GM18520 (cell line): ENCODE results near the gene TARS3.

ENCODE experiments used
- ATAC-seq: cut with Tn5 transposase; IDR thresholded peaks from one replicate; pipeline ENCODE4 v1.9.1; 2021; ENCODE audit not compliant: unreplicated experiment

TARS3 gene

DNA sequence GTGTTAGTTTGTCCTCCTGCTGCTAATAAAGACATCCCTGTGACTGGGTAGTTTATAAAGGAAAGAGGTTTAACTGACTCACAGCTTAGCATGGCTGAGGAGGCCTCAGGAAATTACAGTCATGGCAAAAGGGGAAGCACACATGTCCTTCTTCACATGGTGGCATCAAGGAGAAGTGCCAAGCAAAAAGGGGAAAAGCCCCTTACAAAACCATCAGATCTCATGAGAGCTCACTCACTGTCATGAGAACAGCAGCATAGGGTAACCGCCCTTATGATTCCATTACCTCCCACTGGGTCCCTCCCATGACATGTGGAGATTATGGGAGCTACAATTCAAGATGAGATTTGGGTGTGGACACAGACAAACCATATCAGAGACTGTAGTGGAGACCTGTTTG lies 99.1 kb downstream of the TARS3 start:
- ATAC-seq, result no peak

DNA sequence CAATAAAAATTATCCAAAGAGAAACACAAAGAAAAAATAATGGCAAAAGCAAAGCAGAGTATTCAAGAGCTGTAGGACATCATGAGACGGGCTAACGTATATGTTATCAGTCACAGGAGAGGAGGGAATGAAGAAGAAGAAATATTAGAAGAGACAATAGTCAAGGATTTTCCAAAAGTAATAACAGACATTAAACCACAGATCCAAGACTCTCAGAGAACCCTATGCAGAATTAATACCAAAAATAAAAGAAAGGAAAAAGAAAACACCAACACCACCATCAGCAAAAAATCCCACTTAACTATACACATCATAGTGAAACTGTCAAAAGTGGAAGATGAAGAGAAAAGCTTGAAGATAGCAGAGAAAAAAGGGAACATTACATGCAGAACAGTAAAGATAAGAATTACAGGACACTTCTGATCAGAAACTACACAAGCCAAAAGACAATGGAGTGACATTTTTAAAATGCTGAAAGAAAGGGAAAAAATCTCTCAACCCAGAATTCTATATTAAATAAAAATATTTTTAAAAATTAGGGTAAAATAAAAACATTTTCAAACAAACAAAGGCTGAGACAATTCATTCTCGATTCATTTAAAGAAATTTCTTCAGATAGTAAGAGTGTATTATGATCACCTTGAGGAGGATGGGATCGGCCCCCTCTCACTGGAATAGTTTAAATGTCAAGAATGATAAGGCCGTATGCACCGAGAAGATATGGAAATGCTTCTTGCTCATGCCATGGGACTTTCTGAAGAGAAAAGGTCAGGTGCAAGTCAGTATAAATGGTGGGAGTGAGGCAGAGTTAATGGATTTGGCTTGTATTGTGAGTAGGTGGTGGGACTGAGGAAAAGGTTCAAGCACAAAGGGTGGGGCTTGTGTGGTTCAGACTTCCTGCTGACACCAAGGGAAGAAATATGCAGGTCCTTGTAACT lies 100.6 kb downstream of the TARS3 start:
- no peak for ATAC-seq

DNA sequence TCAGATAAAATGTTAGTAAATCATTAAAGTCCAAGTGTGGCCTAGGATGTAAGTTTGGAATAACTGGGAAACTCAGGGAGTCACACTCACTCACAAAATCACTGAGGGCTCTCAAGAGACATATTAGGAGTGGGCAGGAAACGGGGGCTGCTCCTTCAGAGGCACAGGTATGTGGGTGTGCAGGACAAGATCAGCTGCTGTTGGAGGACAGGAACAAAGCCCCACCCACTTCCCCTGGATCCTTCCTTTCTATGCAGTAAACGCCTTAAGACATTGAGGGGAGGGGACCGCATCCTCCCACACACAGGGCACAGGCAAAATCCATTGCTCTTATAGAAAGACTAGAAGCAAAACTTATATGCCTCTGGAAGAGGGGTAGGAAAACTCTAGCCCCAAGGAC lies 102.3 kb downstream of the TARS3 start:
- ATAC-seq, result no peak

DNA sequence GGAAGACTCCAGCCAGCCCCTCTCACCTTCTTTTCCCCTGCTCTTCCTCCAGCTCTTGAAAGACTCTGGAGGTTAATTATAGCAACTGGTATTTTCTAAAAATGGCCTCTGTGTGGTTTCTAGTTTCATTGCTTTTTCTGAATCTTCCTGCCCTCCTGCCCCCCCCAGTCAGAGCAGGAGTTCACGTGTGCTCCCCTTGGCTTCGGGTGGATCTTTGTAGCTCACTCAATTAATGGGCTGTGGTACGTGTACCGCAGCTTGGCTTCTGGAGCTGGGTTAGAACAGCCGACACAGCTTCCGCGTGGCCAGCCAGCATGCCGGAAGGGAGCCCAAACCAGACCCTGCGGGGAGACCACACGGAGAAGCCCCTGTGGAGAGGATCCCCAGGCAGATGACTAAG lies 103.6 kb downstream of the TARS3 start:
- ATAC-seq, result no peak

DNA sequence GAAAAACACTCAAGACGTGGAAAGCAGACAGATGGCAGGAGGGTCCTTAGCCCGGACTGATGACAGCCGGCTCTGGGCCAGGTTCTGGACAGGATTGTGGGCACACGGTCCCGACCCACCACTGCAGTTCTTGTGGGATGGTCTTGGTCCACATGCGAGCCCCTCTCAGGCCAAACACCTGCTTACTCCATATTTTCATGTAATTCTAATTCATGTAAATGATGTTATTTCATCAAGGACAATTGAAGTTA lies 104.7 kb downstream of the TARS3 start:
- no peak for ATAC-seq

DNA sequence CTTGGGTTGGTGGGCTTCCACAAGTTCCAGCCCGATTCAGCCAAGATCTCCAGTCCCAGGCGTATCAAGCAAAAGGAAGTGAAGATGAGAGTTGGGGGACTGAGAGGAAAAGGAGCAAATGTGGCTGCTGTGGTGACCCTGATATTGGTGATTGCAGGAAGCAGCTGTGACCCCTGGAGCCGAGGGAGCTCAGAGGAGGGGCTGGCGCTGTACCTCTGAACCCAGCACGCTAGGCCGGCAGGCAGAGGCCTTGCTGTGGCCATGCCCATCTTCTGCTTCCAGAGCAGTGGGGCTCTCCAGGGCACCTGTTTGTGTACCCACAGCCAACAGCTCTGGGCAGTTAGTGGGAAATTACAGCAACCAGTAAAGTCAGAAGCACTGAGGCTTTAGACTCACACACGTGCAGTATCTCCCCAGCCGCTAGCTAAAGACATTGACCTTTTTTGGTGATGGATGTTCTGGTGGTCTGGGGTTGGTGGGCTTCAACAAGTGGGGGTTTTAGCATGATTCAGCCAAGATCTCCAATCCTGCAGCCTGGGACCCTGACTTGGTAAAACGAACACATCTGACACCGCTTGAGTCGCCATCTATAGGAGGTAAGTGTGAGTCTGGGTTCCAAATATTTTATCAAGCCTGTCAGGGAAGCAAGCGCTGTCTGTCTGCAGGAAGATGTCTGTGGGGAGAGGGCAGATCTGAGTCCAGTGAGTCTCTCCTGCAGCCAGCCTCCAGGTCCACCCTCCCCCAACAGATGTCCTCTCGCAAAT lies 105.2 kb downstream of the TARS3 start:
- no peak for ATAC-seq

DNA sequence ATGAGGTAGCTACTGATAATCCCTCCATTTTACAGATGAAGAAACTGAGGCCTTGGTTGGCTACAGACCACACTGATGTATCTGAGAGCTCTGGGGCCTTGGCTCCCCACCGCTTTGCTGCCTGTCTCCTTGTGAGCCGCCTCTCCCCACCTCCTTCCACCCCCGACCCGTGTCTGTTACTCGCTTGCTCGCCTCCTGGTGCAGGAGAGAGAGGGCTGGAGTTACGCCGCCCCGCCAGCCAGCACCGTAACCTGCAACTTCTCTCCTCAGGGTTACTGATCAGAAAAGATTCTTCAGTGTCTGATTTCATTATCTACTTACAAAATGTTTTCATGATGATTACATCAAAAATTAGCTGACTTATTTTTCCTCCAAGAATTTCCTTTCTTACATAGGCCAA lies 106.2 kb downstream of the TARS3 start:
- ATAC-seq, result no peak

DNA sequence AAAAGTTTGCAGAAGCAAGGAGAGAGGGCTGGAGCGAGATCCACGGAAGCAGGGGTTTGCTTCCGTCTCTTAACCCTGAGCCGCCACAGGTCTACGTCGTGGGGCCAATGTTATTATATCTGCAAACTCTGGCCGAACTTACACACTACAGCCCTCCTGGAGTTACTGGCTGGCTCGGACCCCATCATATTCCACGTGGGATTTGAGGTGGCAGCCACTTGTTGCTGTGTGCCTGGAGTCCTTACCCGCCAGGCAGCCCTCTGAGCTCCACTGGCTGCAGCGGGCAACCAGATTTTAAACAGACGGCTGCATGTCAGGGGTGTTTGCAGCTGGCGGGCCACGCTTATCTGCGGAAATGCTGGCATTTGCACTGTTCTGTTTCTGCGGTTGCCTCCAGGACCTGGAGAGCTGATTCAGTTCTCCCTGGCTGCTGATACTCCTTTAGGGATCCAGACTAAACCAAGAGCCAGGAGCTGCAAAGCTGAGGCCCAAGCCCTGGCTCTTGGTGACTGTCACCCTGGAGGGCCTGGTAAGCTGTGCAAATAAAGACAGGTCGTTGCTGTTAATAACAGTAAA lies 106.8 kb downstream of the TARS3 start:
- ATAC-seq, result no peak

DNA sequence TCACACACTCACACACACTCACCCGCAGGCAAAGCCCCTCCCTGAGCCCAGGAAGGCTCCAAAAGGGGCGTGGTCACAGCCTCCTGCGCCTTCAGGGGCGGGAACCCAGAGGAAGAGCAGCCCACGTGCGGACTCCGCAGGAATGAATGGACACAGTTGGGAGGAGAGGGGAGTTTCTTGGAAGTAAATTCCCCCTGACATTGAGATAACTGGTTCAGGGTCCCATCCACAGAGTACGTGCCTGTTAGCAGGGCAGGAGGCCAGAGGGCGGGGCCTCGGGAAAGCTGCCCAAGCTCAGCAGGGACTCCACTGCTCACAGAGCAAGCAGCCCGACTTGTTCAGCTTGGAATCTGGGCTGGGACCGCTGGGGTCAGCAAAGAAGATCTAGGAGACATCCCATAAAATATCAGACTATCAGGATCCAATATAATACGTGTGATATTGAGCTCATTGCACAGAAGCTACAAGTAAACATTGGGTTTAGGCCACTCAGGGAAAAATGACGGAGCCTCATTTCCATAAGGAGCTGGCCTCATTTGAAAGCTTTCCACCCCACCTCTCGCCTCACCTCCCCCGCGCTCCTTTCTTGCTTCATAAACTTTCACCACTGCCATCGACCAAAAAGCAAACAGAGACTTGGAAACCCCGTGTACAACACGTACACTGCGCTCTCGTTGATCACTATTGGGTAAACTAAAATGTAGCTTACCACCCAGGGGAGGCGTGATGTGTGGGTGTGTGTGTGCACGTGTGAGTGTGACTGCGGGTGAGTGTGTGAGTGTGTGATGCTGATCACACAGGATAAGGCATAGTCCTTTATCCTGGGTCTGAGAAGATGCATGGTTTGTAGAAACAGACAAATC lies 108.1 kb downstream of the TARS3 start:
- ATAC-seq, result no peak

DNA sequence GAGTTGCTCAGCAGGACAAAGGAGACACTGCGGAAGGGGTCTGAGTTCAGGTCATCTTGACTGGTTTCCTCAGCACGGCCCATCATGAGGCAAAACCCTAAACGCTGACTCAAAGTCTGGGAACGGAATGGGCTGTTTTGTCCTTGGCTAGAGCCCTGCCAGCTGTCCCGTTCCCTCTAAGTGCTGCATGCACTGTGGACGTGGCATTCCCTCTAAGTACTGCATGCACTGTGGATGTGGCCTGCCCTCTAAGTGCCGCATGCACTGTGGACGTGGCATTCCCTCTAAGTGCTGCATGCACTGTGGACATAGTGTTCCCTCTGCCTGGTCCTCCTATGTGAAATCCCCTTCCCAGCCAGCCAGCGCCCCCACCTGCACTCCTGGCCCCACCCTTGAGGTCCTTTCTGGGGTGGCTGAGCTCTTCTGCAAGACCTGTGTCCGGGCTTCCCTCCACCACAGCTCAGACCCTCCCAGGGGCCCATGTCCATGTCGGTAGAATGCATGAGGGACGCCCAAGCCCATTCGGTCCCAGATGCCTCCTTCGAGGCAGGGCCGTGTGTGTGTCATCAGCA lies 108.8 kb downstream of the TARS3 start:
- ATAC-seq, result no peak

DNA sequence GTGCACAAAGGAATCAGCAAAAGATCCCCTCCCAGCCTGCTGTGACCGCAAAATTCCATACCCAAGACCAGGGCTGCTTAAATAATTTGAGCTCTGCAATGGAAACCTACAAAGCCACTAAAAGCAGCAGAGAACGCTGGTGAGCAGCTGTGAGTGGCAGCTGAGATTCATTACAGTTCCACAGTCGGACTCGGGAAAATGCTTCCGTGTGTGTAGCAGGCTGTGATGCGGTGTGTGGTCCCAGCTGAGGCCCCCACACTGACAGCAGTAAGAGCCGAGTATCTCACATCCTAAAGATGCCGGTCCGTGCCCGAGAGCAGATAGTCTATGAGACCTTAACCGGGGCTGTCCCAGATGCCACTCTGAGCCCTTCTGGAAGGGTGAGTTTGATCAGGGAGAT lies 109.5 kb downstream of the TARS3 start:
- no peak for ATAC-seq

DNA sequence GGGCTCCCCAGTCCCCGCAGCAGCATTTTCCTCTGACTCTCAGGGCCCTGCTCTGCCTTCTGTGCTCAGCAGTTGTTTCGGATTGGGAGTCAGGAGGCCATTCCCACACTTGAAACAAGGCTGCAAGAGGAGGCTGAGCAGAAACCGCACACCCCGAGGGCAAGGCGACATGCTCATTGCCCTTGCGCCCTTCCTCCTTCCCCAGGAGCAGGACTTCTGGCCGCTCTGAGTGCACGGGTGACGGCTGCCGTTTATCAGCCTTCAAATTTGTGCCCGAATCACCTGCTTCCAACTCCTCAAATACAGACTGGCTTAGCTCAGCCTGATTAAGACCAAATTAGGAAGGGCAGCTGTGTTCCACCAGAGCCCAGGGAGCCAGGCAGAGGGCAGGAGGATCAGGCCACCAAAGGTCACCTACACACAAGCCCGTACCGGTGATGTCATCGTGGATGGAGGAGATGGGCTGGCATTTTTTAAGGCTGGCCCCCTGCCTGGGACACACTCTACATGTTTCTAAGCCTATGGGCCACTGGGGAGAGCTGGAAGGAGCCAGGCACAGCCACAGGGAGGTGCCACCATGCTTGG lies 110.2 kb downstream of the TARS3 start:
- ATAC-seq, result no peak

DNA sequence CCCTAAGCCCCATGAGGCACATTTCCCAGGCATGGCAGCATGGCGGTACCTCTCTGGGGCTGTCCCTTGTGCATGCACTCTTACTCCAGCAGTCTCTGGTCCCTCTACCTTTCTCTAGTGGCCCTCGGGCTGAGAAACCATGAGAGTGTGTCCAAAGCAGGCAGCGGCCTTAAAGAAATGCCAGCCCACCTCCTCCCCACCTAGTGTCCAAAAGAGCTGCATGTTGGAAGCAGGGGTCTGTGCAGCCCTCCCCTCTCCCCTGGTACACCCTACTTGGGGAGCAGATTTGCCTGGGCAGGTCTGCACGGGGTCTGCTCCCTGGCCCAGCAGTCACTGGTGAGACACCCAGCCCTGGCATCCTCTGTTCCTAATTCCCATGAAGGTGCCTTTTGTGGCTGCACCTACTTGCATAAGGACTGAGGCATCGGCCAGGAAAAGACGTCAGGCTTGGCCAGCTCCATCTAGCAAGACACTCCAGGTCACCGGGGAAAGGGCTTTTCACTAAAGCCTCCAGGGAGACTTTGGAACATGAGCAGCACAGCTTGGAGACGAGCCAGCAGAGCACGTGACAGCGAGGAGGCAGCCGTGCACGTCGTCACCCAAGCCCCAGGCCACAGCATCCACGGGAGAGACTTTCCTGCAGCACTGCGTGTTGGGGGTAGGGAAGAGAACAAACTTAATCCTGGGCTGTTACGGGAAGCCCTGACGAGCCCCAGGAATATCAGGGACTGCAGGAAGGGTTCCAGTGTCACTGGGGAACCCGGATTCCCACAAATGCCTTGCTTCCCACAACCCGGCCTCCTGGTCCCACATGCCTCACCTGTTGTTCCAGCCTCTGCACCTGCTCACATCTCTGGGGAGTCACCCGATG lies 110.9 kb downstream of the TARS3 start:
- no peak for ATAC-seq

DNA sequence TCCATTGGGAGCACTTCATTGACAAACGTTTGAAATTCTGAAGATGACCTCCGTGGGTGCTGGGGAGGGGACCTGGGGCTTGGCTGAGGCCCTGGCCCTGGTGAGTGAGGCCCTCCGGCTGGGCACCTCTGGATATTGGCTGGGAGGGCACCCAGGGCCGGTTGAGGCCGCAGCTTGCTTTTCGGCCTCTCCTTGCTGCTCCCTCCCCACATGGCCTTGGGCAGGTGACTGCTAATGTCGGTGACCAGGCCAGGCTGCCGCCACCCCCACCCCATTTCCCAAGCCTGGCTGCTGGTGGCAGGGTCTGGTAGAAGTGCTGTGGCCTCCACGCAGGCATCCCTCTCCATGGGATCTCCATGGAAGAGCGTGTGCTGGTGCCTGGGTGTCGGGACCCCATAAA lies 111.6 kb downstream of the TARS3 start:
- no peak for ATAC-seq

DNA sequence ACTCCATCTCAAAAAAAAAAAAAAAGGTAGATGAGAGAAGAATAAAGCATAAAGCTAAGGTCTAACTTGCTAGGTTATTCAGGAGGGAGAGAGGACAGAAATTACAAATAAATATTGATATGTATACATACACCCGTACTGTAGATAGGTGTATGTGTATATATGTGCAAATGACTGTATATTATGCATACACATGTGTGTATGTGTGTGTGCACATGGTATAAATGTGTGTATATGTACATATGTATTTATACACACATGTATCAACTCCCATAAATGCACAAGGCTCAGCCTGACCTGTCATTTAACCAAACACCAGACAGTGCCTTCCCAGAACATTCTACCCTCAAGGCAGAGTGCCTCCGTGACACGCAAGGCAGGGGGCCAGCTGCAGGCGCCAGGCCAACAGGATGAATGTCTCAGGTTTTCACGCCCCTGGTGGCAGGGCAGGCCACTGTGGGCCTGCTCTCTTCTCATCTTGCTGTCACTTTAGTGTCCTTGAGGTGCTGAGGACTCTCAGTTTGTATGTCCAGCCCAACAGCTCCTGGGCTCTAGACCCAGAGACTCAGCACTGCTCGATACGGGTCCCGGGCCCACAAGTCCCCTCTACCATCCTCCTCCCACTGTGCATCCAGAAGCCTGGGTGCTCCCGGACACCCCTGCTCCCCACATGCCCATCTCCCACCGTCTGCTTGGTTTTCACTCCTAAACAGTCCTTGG lies 112.5 kb downstream of the TARS3 start:
- ATAC-seq, result no peak

DNA sequence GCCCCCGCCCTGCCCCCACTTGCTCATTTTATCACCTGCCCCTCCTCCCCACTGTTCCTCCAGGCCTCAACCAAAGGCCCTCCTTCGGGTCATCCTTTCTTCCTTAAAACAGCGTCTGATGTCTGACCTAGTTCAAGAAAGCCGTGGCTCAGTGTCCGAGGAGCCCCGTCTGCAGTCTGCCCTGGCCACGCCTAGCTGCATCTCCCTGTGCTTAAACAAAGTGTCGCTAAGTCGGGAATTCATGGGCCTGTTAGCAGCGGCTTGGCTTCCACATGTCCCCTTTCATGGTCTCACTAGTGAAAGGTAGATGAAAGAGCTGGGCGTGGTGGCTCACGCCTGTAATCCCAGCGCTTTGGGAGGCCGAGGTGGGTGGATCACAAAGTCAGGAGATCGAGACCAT lies 113.3 kb downstream of the TARS3 start:
- ATAC-seq, result no peak

DNA sequence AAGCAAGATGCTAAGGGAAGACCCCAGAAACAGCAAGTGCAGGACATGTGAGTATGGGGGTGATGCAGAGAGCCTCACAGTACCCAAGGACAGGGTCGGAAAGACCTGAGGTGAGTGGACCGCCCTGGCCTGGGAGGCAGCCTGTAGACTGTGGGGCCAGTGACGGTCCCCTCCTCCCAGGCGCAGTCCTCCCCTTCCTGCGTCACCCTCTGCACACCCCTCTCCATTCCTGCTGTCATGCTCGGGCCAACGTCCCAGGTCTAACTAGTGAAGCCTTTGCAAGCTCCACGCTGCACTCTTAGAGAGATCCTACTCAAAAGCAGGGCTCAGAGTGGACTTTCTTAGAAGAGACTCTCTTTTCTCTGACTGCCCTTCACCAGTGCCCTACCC lies 113.7 kb downstream of the TARS3 start:
- ATAC-seq, result no peak

DNA sequence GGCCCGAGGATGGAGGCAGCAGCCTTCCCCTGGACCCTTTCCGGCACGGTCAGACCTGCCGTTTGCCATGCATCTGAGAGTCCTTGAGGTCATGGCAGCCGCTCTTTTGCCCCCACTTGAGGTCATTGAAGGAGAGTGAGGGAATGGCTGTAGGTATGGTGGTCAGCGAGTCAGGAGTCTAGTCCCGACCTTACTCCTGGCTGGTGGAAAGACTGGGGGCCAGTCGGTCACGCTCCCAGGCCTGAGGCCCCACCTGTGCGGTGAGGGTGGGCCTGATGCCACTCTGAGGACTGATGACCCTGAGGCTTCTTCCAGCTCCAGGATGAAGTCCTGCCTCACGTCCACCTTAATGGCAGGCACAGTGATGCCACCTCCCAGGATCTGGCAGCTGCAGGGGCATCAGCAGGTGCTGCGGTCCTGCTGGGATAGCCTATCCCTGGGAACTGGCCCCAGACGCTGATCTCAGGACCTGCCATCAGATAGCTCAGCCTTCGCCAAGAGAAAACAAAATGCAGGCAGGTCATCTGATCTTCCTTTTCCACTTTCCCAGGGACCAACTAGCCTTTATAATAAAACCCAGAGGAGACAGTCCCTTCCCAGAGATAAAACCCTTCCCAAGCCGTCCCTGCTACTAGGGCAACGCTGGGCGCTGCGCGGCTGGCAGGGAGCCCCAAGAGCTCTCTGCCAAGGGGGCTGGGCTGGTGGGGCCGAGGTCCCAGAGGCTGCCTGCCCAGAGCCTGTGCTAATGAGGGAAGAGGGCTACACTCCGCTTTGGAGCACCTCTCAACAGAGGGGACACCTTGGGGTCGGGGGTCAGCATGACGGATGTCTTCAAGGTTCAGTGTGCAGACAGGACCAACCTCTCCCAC lies 114.3 kb downstream of the TARS3 start:
- ATAC-seq, result no peak
